K562 (cell line): ENCODE results near the gene ZBTB8A. TPM values are rescaled to one million over a fixed set of nuclear protein-coding genes. Genes with fewer than 3 reads are reported as not detected.

Experiments used
- C11orf30 ChIP-seq: fragments of 450-650 bp; IDR thresholded peaks from 2 replicates; pipeline ENCODE4 v1.6.1; 2016; ENCODE audit warnings: low read depth, mild to moderate bottlenecking
- CREB5 ChIP-seq: fragments of 250-450 bp; sonication (Bioruptor Pico); IDR thresholded peaks from 2 replicates; pipeline ENCODE4 v1.5.0; 2020; ENCODE audit warnings: mild to moderate bottlenecking
- PTBP1 ChIP-seq: fragments of 200-400 bp; formaldehyde crosslinking; IDR thresholded peaks from 2 replicates; pipeline ENCODE4 v1.6.1; 2017; ENCODE audit warnings: low read depth, low read length
- RAD51 ChIP-seq: fragments of 450-650 bp; IDR thresholded peaks from 2 replicates; pipeline ENCODE4 v1.7.1; 2016; ENCODE audit warnings: low read depth, mild to moderate bottlenecking, borderline replicate concordance
- SMAD2 ChIP-seq: fragments of 150-350 bp; IDR thresholded peaks from 2 replicates; pipeline ENCODE4 v1.6.1; 2014; ENCODE audit warnings: low read depth, mild to moderate bottlenecking, low read length
- SMARCA5 ChIP-seq: fragments of 450-650 bp; IDR thresholded peaks from 2 replicates; pipeline ENCODE4 v1.6.1; 2016
- THRB ChIP-seq: fragments of 450-650 bp; formaldehyde crosslinking; conservative IDR thresholded peaks from 2 replicates; pipeline ENCODE4 v1.4.0; 2022; ENCODE audit warnings: mild to moderate bottlenecking, missing genetic modification characterization
- YY1 ChIP-seq, 3 experiments: IDR thresholded peaks; 2 replicates each; pipeline ENCODE4 v1.6.1; 2011; ENCODE audit warnings: low read length in 2 of 3, mild to moderate bottlenecking in 2 of 3, moderate library complexity in 2 of 3, borderline replicate concordance in 1 of 3, control low read depth in 1 of 3, low read depth in 1 of 3; ENCODE audit not compliant: insufficient read depth in 3 of 3, insufficient replicate concordance in 2 of 3, control insufficient read depth in 1 of 3, insufficient read length in 1 of 3; ENCODE audit errors: extremely low read depth in 1 of 3
- ZFP36 ChIP-seq: fragments of 150-350 bp; IDR thresholded peaks from 2 replicates; pipeline ENCODE4 v1.6.1; 2018; ENCODE audit warnings: low read length, low read depth; ENCODE audit not compliant: partially characterized antibody
- ZNF146 ChIP-seq: IDR thresholded peaks from one replicate; pipeline ENCODE4 v1.6.1; 2018; ENCODE audit warnings: missing compliant biosample characterization; ENCODE audit not compliant: unreplicated experiment
- ZNF217 ChIP-seq: sonication (generic); formaldehyde crosslinking; IDR thresholded peaks from 2 replicates; pipeline ENCODE4 v1.8.0; 2022; ENCODE audit warnings: mild to moderate bottlenecking, missing genetic modification reagents
- ZNF518B ChIP-seq: fragments of 250-450 bp; sonication (Bioruptor Pico); IDR thresholded peaks from 2 replicates; pipeline ENCODE4 v1.5.0; 2021; ENCODE audit warnings: mild to moderate bottlenecking, moderate library complexity
- ZNF79 ChIP-seq: fragments of 250-450 bp; sonication (Bioruptor Pico); IDR thresholded peaks from 2 replicates; pipeline ENCODE4 v1.4.0; 2020; ENCODE audit warnings: low read depth, mild to moderate bottlenecking, moderate library complexity
- polyA plus RNA-seq, 8 experiments: library from polyadenylated mRNA; depleted of rRNA in 4 of 8; stranded (reverse) in 5 of 8; unstranded in 3 of 8; fragments of >200 nt; fragmentation: Nextera tagmentation in 2 of 8; fragmentation: Illumina TruSeq in 1 of 8; extraction: Ambion mirVana in 2 of 8; extraction: Trizol in 1 of 8; gene quantifications; 2 replicates each; pipeline versions ENCODE4 v1.2.1 to v1.2.3, GENCODE V29; 2011 to 2014; ENCODE audit warnings: inconsistent platforms in 1 of 8, missing spikeins in 1 of 8
- total RNA-seq, 7 experiments: library from RNA; depleted of rRNA in 6 of 7; stranded (reverse); fragments of >200 nt in 6 of 7; fragmentation: Illumina TruSeq in 2 of 7; extraction: Trizol in 2 of 7; gene quantifications; 2 replicates each; pipeline versions ENCODE4 v1.2.1 to v1.2.3, GENCODE V29; 2011 to 2021; ENCODE audit warnings: low replicate concordance in 1 of 7
- TF ChIP-seq, protein P1 (sequence below): fragments of 450-650 bp; IDR thresholded peaks from 2 replicates; pipeline ENCODE4 v1.6.1; 2016; ENCODE audit warnings: mild to moderate bottlenecking
- TF ChIP-seq, protein P2 (sequence below): fragments of 200-400 bp; formaldehyde crosslinking; IDR thresholded peaks from 2 replicates; pipeline ENCODE4 v1.6.1; 2017; ENCODE audit warnings: mild to moderate bottlenecking, low read depth, low read length, moderate library complexity

The ZBTB8A gene
- total and polyA plus RNA-seq, 9 of the 15 experiments (the other 6 are each of a cell fraction or from before 2014, with no cell fraction given), result 0.01 to 0.64 (median 0.09) TPM

DNA sequence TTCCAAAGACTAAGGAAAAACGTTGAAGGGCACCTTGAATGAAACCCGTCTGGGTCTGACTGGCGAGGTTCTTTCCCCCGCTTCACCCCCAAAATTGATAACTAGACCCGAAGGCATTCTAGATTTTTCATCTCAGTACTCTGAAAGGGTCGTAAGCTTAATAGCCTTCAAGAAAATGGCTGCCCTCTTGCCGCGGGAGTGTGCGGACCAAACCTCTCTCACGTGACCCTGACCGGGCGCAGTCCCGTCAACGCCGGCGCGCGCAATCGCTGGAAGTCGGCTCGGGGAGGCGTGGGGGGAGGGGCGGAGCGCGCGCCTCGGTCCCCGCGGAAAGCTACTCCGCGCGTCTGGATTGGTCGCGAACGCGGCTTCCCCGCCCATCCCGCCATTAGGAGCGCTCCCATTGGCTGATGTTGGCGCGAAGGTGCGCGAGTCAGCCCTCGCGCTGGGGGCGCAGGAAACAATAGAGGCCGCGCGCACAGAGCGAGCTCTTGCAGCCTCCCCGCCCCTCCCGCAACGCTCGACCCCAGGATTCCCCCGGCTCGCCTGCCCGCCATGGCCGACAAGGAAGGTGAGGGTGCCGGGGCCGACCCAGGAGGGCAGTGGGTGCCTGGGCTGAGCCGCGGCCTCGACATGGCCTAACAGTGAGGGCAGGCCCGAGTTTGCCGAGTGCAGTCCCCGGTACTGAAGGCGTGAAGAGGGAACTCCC is 111.7 kb downstream of the ZBTB8A start, which contains the start of gene RBBP4 (continued):
- TF ChIP-seq ZNF518B (CRISPR knock-in tag), result no peak
- TF ChIP-seq ZNF146 (CRISPR knock-in tag), result peak; percentile 42
- 0 out of 2 replicates have a peak, but pooled peaks have one; percentile 39 for TF ChIP-seq C11orf30
- no peak for TF ChIP-seq CREB5 (CRISPR knock-in tag)
- TF ChIP-seq ZNF217, result 0 out of 2 replicates have a peak, but pooled peaks have one; percentile 73
- TF ChIP-seq THRB (CRISPR knock-in tag), result peak; percentile 99
- no peak for TF ChIP-seq SMARCA5
- TF ChIP-seq, protein P1, sequence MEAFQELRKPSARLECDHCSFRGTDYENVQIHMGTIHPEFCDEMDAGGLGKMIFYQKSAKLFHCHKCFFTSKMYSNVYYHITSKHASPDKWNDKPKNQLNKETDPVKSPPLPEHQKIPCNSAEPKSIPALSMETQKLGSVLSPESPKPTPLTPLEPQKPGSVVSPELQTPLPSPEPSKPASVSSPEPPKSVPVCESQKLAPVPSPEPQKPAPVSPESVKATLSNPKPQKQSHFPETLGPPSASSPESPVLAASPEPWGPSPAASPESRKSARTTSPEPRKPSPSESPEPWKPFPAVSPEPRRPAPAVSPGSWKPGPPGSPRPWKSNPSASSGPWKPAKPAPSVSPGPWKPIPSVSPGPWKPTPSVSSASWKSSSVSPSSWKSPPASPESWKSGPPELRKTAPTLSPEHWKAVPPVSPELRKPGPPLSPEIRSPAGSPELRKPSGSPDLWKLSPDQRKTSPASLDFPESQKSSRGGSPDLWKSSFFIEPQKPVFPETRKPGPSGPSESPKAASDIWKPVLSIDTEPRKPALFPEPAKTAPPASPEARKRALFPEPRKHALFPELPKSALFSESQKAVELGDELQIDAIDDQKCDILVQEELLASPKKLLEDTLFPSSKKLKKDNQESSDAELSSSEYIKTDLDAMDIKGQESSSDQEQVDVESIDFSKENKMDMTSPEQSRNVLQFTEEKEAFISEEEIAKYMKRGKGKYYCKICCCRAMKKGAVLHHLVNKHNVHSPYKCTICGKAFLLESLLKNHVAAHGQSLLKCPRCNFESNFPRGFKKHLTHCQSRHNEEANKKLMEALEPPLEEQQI, result no peak
- TF ChIP-seq SMAD2, result no peak
- TF ChIP-seq, protein P2, sequence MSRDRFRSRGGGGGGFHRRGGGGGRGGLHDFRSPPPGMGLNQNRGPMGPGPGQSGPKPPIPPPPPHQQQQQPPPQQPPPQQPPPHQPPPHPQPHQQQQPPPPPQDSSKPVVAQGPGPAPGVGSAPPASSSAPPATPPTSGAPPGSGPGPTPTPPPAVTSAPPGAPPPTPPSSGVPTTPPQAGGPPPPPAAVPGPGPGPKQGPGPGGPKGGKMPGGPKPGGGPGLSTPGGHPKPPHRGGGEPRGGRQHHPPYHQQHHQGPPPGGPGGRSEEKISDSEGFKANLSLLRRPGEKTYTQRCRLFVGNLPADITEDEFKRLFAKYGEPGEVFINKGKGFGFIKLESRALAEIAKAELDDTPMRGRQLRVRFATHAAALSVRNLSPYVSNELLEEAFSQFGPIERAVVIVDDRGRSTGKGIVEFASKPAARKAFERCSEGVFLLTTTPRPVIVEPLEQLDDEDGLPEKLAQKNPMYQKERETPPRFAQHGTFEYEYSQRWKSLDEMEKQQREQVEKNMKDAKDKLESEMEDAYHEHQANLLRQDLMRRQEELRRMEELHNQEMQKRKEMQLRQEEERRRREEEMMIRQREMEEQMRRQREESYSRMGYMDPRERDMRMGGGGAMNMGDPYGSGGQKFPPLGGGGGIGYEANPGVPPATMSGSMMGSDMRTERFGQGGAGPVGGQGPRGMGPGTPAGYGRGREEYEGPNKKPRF, result no peak
- peak; percentile 72 to 95 (median 91) for TF ChIP-seq YY1 (IDR thresholded peaks at IDR 0.05; ENCODE audit: borderline replicate concordance in 1 of 3, control insufficient read depth in 1 of 3, extremely low read depth in 1 of 3, insufficient read depth in 3 of 3, insufficient read length in 1 of 3, insufficient replicate concordance in 2 of 3, low read depth in 1 of 3, low read length in 2 of 3)
- peak; percentile 96 for TF ChIP-seq RAD51
- 0 out of 2 replicates have a peak, but pooled peaks have one; percentile 46 for TF ChIP-seq PTBP1
- no peak for TF ChIP-seq ZFP36
- peak; percentile 94 for TF ChIP-seq ZNF79
